UCSD-AML1 (cell line): ENCODE data around the gene KLK7.
"Not testable (repeated sequence)": the region's sequence is repeated elsewhere in the genome, so short reads cannot be mapped to it uniquely, and the experiment has no call there.

Experiments
- DNase-seq: peaks from one replicate; lab custom pipeline; 2025; ENCODE audit not compliant: unreplicated experiment; lab: John Stamatoyannopoulos, UW

The KLK7 gene

GRCh38 chr19:50978772-50979390 is 4.8 kb downstream of the KLK7 start:
- DNase-seq = no peak

DNA sequence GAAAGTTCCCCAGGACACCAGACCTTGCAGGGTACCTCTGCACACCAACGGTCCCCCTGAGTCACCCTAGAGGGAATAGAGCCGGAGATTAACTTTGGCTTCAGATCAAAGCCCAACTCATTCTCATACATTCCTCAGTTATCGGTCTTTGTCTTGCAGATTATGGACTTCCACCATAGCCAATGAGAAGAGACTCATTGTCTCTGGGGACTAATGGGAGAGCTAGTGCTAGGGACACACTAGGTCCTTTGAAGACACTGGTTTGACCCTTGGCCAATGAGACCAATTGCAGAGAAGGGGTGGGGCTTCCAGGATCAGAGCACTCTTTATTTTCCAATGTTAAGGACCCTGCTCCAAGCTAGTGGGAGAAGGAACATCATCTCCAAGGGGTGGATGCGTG is 6.1 kb downstream of the KLK7 start:
- no peak for DNase-seq

DNA sequence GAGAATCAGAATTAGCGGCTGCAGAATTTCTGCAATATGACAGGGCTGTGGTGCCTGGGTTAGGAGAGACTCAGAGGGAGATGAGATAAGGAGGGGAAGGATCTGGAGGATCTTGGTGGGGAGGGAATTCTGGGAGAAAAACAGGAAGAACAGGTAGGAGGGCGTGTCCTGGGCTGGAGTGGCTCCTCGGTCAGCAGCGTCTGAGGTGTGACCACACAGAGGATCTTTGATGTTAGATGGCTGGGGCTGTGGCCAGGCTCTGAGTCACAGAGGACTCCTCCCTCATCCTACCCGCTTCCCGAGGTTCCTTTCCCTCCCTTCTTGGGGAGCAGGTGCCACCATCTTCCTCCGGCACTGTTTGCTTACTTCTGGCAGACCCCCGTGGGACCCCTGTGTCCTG is 8.0 kb downstream of the KLK7 start:
- DNase-seq = no peak

- no peak for DNase-seq
These were observed 8.8 kb downstream of the KLK7 start for GRCh38 chr19:50974702-50975556.

DNA sequence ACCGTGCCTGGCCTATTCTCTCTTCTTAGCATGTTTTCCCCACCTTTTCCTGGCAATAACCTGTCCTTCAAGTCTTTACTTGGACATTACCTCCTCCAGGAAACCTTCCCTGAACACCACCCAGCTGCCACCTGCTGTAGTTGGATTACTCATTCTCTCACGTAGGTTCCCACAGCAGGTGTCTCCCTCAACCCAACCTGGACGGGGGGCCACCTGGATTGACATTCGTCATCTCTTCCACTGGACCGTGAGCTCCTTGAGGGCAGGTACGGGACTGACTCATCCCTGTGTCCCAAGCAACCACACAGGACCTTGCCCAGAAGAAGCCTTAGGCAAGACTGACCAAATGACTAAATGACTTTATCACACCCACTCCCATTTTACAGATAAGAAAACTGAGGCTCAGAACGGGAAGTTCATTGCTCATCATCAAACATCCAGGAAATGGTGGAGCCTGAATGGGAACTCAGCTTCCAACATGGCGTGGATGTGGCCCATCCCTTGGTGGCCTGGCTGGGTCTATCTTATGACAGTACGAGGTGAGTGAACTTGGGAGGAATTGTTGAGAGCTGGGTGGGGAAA is 10.8 kb downstream of the KLK7 start:
- DNase-seq = no peak

- not testable (repeated sequence) for DNase-seq
These were observed 13.9 kb downstream of the KLK7 start for GRCh38 chr19:50969810-50970209.

GRCh38 chr19:50969413-50969760 is 14.3 kb downstream of the KLK7 start, which contains the start of gene KLK6:
TSS of gene KLK6 (minus strand) at chr19:50969591. CDS start at chr19:50968104, 1,487 bp downstream.
- no peak for DNase-seq

DNA sequence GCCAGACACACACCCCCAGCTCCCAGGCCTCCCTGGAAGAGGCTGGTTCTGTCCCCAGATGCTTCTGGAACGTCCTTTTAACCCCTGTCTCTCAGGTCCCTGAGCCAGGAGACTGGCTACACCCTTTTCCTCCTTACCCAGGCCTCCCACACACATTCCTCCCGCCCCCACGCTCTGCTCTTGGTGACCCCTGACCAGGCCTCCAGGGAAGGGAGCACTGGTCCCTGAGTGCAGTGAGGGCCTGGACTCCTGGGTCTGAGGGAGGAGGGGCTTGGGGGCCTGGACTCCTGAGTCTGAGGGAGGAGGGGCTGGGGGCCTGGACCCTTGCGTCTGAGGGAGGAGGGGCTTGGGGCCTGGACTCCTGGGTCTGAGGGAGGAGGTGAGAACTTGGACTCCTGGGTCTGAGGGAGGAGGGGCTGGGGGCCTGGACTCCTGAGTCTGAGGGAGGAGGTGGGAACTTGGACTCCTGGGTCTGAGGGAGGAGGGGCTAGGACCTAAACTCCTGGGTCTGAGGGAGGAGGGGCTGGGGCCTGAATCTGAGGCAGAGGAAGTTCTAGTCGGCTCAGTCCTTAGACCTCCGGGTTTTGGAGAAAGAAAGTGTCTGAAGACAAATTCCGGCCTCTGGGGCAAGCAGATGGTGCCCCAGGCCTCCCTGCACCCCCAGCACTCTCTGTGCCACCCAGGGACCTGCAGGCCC is 14.9 kb downstream of the KLK7 start:
- no peak for DNase-seq

GRCh38 chr19:50967929-50968715 is 15.6 kb downstream of the KLK7 start:
- no peak for DNase-seq

GRCh38 chr19:50964266-50964665 is 19.5 kb downstream of the KLK7 start:
- no peak for DNase-seq

- DNase-seq = no peak
These were observed 20.3 kb downstream of the KLK7 start for GRCh38 chr19:50963381-50963780.

DNA sequence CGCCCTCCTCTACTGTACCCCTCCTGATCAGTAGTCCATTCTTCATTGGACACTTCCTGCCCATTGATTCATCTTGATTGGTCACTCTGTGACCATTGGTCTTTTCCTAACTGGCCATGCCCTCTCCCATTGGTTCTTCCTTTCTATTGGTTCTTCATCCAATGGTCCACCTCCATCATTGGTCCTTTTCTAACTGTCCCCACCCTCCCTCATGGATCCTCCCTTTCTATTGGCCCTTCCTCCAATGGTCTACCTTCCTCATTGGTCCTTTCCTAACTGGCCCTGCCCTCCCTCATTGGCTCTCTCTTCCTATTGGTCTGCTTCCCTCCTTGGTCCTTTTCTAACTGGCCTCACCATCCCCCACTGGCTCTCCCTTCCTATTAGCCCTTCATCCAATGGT is 21.5 kb downstream of the KLK7 start:
- no peak for DNase-seq

GRCh38 chr19:50959731-50960500 is 23.8 kb downstream of the KLK7 start:
- no peak for DNase-seq

- DNase-seq = no peak
These were observed 26.1 kb downstream of the KLK7 start for GRCh38 chr19:50957587-50957986.

DNA sequence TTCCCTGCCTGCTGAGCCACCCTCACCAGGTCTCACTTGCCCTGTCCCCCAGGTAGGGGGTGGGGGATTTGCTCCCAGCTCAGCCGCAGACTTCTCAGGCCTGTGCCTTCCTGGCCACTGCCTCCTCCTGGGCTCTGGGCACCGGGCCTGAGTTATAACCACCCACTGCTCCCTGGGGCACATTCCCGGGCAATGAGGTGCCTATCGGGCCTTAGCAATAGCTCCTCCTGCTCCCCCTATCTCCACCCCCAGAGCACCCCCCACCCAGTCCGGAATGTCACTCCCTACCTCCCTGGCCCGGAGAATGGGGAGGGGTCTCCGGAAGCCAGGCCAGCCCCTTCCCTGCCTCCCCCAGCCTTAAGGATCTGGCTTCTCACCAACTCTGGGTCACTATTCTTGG is 30.8 kb downstream of the KLK7 start, which contains the start of gene KLK5:
Gene KLK5, minus strand, starts transcription at position 129 of the 400 bp plus-strand sequence. CDS start 381 bp downstream, outside the sequence.
- DNase-seq = no peak

GRCh38 chr19:50949861-50950260 is 33.9 kb downstream of the KLK7 start:
- DNase-seq = no peak

DNA sequence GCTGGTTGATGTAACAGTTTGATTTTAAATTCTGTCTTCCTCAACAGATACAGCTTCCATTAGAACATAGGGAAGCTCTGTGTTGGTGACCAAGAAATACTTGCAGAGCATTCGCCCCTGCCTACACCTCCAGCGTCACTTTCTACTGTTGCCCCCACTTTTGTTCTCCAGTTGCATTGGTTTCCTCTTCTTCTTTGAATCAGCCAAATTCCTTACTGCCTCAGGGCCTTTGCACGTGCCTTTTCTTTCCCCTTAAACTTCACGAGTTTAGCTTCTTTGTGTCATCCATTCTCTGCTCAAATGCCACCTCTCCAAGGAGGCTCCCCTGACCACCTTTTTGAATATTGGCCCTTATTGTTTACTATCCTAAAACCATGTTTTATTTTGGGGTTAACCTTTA is 36.6 kb downstream of the KLK7 start:
- no peak for DNase-seq

DNA sequence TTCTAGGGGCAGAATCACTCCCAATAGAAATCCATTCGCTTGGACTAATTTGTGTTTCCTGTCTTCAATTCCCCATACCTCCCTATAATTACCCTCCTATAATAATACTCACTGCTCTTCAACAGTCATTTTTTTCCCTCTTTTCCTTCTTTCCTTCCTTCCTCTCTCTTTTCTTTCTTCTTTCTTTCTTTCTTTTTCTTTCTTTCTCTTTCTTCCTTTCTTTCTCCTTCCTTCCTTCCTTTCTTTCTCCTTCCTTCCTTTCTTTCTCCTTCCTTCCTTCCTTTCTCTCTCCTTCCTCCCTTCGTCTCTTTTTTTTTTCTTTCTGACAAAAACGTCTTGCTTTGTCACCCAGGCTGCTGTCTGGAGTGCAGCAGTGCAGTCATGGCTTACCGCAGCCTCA is 38.9 kb downstream of the KLK7 start:
- DNase-seq = no peak

GRCh38 chr19:50943074-50943828 is 40.5 kb downstream of the KLK7 start:
- no peak for DNase-seq
